Hepatocyte (in vitro differentiated cells): Measurements from ENCODE around the gene LINS1. TPM values are rescaled to one million over a fixed set of nuclear protein-coding genes. Genes with fewer than 3 reads are reported as not detected.

ENCODE experiments used
- DNase-seq: peaks from one replicate; pipeline ENCODE4 v3.0.0-alpha.2; 2016; ENCODE audit warnings: low spot score
- H2AFZ ChIP-seq: fragments of 200-600 bp; sonication (generic); 2 replicates; pipeline ENCODE4 v1.6.0; 2016; ENCODE audit warnings: antibody characterized with exemption, mild to moderate bottlenecking
- H3K27ac ChIP-seq: fragments of 200-600 bp; sonication (generic); 2 replicates; pipeline ENCODE4 v1.5.1; 2016; ENCODE audit warnings: mild to moderate bottlenecking
- H3K27me3 ChIP-seq: fragments of 200-600 bp; sonication (generic); 2 replicates; pipeline ENCODE4 v1.6.1; 2016
- H3K36me3 ChIP-seq: fragments of 200-600 bp; sonication (generic); replicated peaks from 2 replicates; pipeline ENCODE4 v1.5.1; 2016; ENCODE audit warnings: low read depth; ENCODE audit not compliant: insufficient read depth
- H3K4me1 ChIP-seq: fragments of 200-600 bp; sonication (generic); 2 replicates; pipeline ENCODE4 v1.5.1; 2016; ENCODE audit warnings: mild to moderate bottlenecking, moderate library complexity; ENCODE audit not compliant: insufficient read depth
- H3K4me2 ChIP-seq: fragments of 200-600 bp; sonication (generic); 2 replicates; pipeline ENCODE4 v1.6.0; 2016
- H3K4me3 ChIP-seq: fragments of 200-600 bp; sonication (generic); 2 replicates; pipeline ENCODE4 v1.5.1; 2016; ENCODE audit warnings: mild to moderate bottlenecking
- H3K79me2 ChIP-seq: fragments of 200-600 bp; sonication (generic); 2 replicates; pipeline ENCODE4 v1.6.0; 2017; ENCODE audit warnings: mild to moderate bottlenecking
- H3K9me2 ChIP-seq: fragments of 200-600 bp; sonication (generic); replicated peaks from 2 replicates; pipeline ENCODE4 v1.6.0; 2017; ENCODE audit warnings: mild to moderate bottlenecking; ENCODE audit not compliant: insufficient read depth
- H3K9me3 ChIP-seq: fragments of 200-600 bp; sonication (generic); 2 replicates; pipeline ENCODE4 v1.5.1; 2016; ENCODE audit warnings: low read depth, mild to moderate bottlenecking
- H4K20me1 ChIP-seq: fragments of 200-600 bp; sonication (generic); 2 replicates; pipeline ENCODE4 v1.6.0; 2016; ENCODE audit warnings: mild to moderate bottlenecking; ENCODE audit not compliant: insufficient read depth, poor library complexity, severe bottlenecking
- CTCF ChIP-seq: fragments of 200-600 bp; sonication (generic); IDR thresholded peaks from 2 replicates; pipeline ENCODE4 v1.5.1; 2016; ENCODE audit warnings: antibody characterized with exemption, mild to moderate bottlenecking; ENCODE audit not compliant: poor library complexity
- EZH2 ChIP-seq: fragments of 200-600 bp; sonication (generic); IDR thresholded peaks from 2 replicates; pipeline ENCODE4 v1.6.1; 2016; ENCODE audit warnings: antibody characterized with exemption, mild to moderate bottlenecking, borderline replicate concordance
- EZH2phosphoT487 ChIP-seq: fragments of 200-600 bp; sonication (generic); IDR thresholded peaks from one replicate; pipeline ENCODE4 v1.6.1; 2018; ENCODE audit warnings: antibody characterized with exemption, mild to moderate bottlenecking, low read depth, moderate library complexity; ENCODE audit not compliant: unreplicated experiment, severe bottlenecking
- WGBS: methylation state at CpG from one replicate; pipeline ENCODE4 v1.1.6; 2016; ENCODE audit warnings: low lambda C conversion rate; ENCODE audit errors: missing lambda C conversion rate; 5-methylcytosine and 5-hydroxymethylcytosine counted together
- polyA plus RNA-seq: library from polyadenylated mRNA; unstranded; fragments of >200 nt; fragmentation: Nextera tagmentation; extraction: Ambion mirVana; gene quantifications from 2 replicates; pipeline ENCODE4 v1.2.1, GENCODE V29; 2016
- total RNA-seq: library from RNA; depleted of rRNA; stranded (reverse); fragments of >200 nt; gene quantifications from 2 replicates; pipeline ENCODE4 v1.2.3, GENCODE V29; 2014

Gene LINS1
- total and polyA plus RNA-seq, 2 experiments from 2014 or later: 8.1 to 26.3 TPM

GRCh38 chr15:100533886-100534285, 68.1 kb downstream of the LINS1 start:
- Histone ChIP-seq H4K20me1 (no peaks in the 10 kb centered on the region), H3K4me2 (no peak overlapping the region), H2AFZ (no peak overlapping the region), H3K36me3 (no peaks in the 10 kb centered on the region), H3K4me1 (no peaks in the 10 kb centered on the region), H3K79me2 (no peaks in the 10 kb centered on the region), H3K27me3 (no peaks in the 10 kb centered on the region), H3K9me3 (no peaks in the 10 kb centered on the region), H3K4me3 (no peak overlapping the region), H3K9me2 (no peaks in the 10 kb centered on the region), H3K27ac (no peak overlapping the region)
- WGBS: 79% methylated on average over 1 of the region's 1 CpG
- TF ChIP-seq EZH2 (no peak), CTCF (no peak), EZH2phosphoT487 (no peak)
- DNase-seq: no peak

- no peaks in the 10 kb centered on the region for H3K27me3 ChIP-seq
- H2AFZ ChIP-seq: no peak overlapping the region
- H3K9me3 ChIP-seq: no peaks in the 10 kb centered on the region
- WGBS: 87% methylated on average over 11 of the region's 11 CpGs
- no peaks in the 10 kb centered on the region for H3K4me1 ChIP-seq
- TF ChIP-seq CTCF (no peak), EZH2 (no peak), EZH2phosphoT487 (no peak)
- H3K4me2 ChIP-seq: no peak overlapping the region
- DNase-seq: no peak
- H4K20me1 ChIP-seq: no peaks in the 10 kb centered on the region
- H3K27ac ChIP-seq: no peak overlapping the region
- H3K9me2 ChIP-seq: no peaks in the 10 kb centered on the region
- H3K4me3 ChIP-seq: no peak overlapping the region
- H3K36me3 ChIP-seq: no peaks in the 10 kb centered on the region
- no peaks in the 10 kb centered on the region for H3K79me2 ChIP-seq
These were observed 70.1 kb downstream of the LINS1 start for GRCh38 chr15:100531823-100532327.

- Histone ChIP-seq H3K4me2 (no peak overlapping the region), H4K20me1 (no peaks in the 10 kb centered on the region), H3K36me3 (no peaks in the 10 kb centered on the region), H3K9me3 (no peaks in the 10 kb centered on the region), H3K79me2 (no peaks in the 10 kb centered on the region), H3K4me3 (no peak overlapping the region), H3K9me2 (no peaks in the 10 kb centered on the region), H3K27me3 (no peaks in the 10 kb centered on the region), H3K27ac (no peak overlapping the region), H2AFZ (no peak overlapping the region), H3K4me1 (no peaks in the 10 kb centered on the region)
- TF ChIP-seq EZH2: no peak
- TF ChIP-seq EZH2phosphoT487: no peak
- TF ChIP-seq CTCF: no peak
- 94% methylated on average over 4 of the region's 4 CpGs for whole genome bisulfite sequencing
- DNase-seq: no peak
These were observed 70.8 kb downstream of the LINS1 start for GRCh38 chr15:100531204-100531603.

- Histone ChIP-seq H3K79me2 (no peaks in the 10 kb centered on the region), H3K4me1 (no peaks in the 10 kb centered on the region), H3K4me3 (no peak overlapping the region), H3K27me3 (no peaks in the 10 kb centered on the region), H4K20me1 (no peaks in the 10 kb centered on the region), H3K27ac (no peak overlapping the region), H2AFZ (no peak overlapping the region), H3K9me3 (no peaks in the 10 kb centered on the region), H3K4me2 (no peak overlapping the region), H3K9me2 (no peaks in the 10 kb centered on the region), H3K36me3 (no peaks in the 10 kb centered on the region)
- DNase-seq: no peak
- WGBS: 88% methylated on average over 2 of the region's 2 CpGs
- TF ChIP-seq CTCF (no peak), EZH2 (no peak), EZH2phosphoT487 (no peak)
These were observed 72.4 kb downstream of the LINS1 start for GRCh38 chr15:100529556-100529955.
